Activated naive CD4-positive, alpha-beta T cell treated with anti-CD3 and anti-CD28 coated beads, Interleukin-2, amount 50 U/mL, for 16 hours (primary cell): ENCODE results near the gene PRR19.
"Not testable (repeated sequence)": the region's sequence is repeated elsewhere in the genome, so short reads cannot be mapped to it uniquely, and the experiment has no call there.

Source experiments
- DNase-seq: peaks from one replicate; pipeline ENCODE4 v3.0.0-alpha.2; 2020

PRR19 gene

GRCh38 chr19:42328854-42329253 is 26.9 kb downstream of the PRR19 start:
- no peak for DNase-seq

GRCh38 chr19:42330241-42330711 is 28.3 kb downstream of the PRR19 start:
- no peak for DNase-seq

GRCh38 chr19:42331333-42331732 is 29.4 kb downstream of the PRR19 start:
- not testable (repeated sequence) for DNase-seq

GRCh38 chr19:42332059-42332458 is 30.1 kb downstream of the PRR19 start:
- DNase-seq: no peak

- DNase-seq: no peak
These were observed 31.1 kb downstream of the PRR19 start for GRCh38 chr19:42333018-42333417.

- DNase-seq: no peak
These were observed 32.2 kb downstream of the PRR19 start for GRCh38 chr19:42333975-42334696.

GRCh38 chr19:42334697-42335373 is 32.9 kb downstream of the PRR19 start:
- DNase-seq: no peak

- no peak for DNase-seq
These were observed 33.5 kb downstream of the PRR19 start for GRCh38 chr19:42335374-42335936.

GRCh38 chr19:42335971-42336370 is 34.0 kb downstream of the PRR19 start:
- DNase-seq: no peak

GRCh38 chr19:42339126-42339860 is 37.4 kb downstream of the PRR19 start:
- DNase-seq: not testable (repeated sequence)

- DNase-seq: not testable (repeated sequence)
These were observed 38.0 kb downstream of the PRR19 start for GRCh38 chr19:42339922-42340321.

- DNase-seq: no peak
These were observed 41.6 kb downstream of the PRR19 start for GRCh38 chr19:42343344-42344110.

GRCh38 chr19:42344336-42344893 is 42.5 kb downstream of the PRR19 start:
- no peak for DNase-seq

GRCh38 chr19:42345191-42345812 is 43.4 kb downstream of the PRR19 start:
- DNase-seq: no peak

GRCh38 chr19:42348211-42348610 is 46.3 kb downstream of the PRR19 start:
- no peak for DNase-seq

GRCh38 chr19:42349378-42350107 is 47.6 kb downstream of the PRR19 start:
- DNase-seq: no peak

GRCh38 chr19:42350417-42350816 is 48.5 kb downstream of the PRR19 start:
- no peak for DNase-seq

GRCh38 chr19:42351079-42351735 is 49.3 kb downstream of the PRR19 start:
- DNase-seq: no peak

- no peak for DNase-seq
These were observed 50.6 kb downstream of the PRR19 start for GRCh38 chr19:42352301-42353259.
